ENCODE measurements around the gene BBS2. TPM values are rescaled to one million over a fixed set of nuclear protein-coding genes. Genes with fewer than 3 reads are reported as not detected.

BBS2 gene
- total RNA-seq, 4 donors from 2014 or later = 21.9 to 51.9 (median 37.5) TPM

DNA sequence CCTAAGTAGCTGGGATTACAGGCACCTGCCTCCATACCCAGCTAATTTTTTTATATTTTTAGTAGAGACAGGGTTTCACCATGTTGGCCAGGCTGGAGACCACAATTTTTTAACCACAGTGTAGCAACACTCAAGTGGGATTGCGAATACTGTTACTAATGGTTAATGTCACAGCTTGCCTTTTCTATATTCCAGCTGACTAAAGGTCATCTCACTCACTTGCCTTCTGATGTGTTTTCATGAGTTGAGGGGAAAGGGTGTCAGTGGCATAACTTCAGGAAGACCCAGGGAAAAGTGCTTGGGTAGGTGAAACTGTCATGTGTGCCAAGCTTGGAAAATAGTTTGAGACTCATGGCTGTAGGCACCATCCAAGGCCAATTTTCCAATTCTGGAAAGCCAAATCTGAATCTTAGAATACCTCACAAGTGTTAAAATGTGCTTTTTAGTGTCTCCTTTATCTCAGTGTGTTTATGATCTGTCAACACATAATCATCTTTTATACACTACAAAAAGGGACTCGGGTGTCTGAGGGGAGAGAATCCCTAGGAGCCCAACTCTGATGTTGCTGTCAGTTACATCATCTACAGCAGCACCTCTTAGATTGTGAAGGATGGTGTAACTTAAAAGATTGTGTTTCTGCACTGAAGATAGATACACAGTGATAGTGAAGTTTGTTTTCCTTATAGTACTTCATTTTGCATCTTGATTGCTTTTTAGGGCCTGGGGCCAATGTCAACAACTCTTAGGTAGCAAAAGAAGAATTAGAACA, 41.4 kb downstream of the BBS2 start:
- no peak for ATAC-seq (ENCODE audit: low FRiP score)
- DNase-seq (ENCODE audit: low spot score) = no peak
- TF ChIP-seq, protein P1, sequence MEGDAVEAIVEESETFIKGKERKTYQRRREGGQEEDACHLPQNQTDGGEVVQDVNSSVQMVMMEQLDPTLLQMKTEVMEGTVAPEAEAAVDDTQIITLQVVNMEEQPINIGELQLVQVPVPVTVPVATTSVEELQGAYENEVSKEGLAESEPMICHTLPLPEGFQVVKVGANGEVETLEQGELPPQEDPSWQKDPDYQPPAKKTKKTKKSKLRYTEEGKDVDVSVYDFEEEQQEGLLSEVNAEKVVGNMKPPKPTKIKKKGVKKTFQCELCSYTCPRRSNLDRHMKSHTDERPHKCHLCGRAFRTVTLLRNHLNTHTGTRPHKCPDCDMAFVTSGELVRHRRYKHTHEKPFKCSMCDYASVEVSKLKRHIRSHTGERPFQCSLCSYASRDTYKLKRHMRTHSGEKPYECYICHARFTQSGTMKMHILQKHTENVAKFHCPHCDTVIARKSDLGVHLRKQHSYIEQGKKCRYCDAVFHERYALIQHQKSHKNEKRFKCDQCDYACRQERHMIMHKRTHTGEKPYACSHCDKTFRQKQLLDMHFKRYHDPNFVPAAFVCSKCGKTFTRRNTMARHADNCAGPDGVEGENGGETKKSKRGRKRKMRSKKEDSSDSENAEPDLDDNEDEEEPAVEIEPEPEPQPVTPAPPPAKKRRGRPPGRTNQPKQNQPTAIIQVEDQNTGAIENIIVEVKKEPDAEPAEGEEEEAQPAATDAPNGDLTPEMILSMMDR (IDR thresholded peaks at IDR 0.05) = no peak

DNA sequence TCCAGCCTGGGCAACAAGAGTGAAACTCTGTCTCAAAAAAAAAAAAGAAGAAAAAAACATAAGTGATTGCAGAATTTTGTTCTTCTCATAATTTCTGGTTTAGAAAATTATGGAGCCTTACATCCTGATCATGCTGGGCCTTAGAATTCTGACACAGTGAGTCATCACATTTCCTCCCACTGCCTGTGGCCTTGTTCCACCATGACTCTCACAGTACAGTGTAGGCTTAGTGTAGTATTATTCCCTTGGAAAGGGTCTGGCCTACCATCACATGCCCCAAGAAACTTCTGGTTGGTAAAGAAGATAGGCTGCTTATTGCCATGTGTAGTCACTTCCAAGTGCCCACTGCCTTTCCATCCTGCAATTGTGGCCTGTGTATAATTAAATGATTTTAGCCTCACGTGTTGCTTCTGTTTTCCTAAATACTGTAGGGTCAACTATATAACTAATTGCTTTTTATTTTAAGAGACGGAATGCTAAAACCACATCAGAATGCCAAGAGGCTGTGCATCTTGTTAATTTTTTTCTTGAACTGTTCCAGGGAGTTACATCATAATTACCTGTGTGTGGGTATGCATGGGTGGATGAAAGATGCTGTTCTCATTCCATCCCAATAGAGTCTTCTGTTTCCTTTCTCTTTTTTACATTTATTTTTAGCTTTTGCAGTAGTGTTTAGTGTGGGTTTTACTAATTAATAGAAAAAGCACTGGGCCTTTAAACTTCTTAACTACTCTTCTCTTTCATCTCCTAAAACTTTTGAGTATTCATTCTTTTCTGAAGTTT, 42.5 kb downstream of the BBS2 start:
- DNase-seq (ENCODE audit: low spot score) (no peak), ATAC-seq (ENCODE audit: low FRiP score) (peak; percentile 95)
- TF ChIP-seq, protein P1 (IDR thresholded peaks at IDR 0.05) = no peak

DNA sequence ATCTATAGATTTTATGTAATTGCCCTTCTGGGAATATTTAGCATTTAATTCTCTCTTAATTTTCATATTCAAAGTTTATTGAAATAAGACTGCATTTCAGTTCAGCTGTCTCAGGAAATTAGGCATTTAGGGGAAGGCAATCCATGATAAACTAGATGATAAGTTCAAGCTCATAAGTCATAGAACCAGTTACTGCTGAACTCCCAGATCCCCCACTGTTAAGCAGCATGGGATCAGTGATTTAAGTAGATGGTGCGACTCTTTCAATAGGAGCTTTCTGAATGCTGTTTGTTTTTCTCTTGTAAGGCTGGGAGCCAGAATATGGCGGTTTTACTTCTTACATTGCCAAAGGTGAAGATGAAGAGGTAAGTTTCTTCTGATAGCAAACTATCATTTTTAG, 44.6 kb downstream of the BBS2 start:
- ATAC-seq (ENCODE audit: low FRiP score) (no peak), DNase-seq (ENCODE audit: low spot score) (no peak)
- TF ChIP-seq, protein P1 (IDR thresholded peaks at IDR 0.05) = no peak

DNA sequence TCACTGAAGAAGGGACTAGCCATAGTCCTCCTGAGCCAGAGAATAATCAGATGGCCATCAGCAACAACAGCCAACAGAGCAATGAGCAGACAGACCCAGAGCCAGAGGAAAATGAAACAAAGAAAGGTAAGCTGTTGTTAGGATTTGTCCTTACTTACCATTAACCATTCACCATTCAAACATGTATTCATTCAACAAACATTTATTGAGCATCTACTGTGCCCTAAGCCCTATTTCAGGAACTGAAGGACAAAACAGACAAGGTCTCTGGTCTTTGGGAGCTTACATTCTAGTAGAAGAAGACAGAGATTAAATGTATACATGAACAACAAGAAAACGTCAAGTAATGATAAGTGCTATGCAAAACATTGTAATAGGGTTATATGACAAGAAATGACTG, 49.2 kb downstream of the BBS2 start:
- ATAC-seq (ENCODE audit: low FRiP score) (no peak), DNase-seq (ENCODE audit: low spot score) (no peak)
- TF ChIP-seq, protein P1 (IDR thresholded peaks at IDR 0.05) = no peak

DNA sequence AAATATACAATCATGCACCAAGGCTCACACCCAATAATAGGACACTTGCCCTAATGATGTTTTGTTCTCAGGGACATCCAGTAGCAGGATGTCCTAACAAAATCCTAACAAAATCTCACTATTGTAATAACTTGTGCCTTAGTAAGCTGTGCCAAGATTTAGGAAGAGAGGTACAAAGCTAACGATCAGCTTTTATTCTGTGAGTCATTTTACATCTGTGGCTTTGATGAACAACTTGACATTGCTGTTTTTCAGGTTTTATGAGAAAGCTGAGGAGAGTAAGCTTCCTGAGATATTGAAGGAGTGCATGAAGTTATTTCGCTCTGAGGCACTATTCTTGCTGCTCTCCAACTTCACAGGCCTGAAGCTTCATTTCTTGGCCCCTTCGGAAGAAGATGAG, 49.6 kb downstream of the BBS2 start:
- TF ChIP-seq, protein P1 (IDR thresholded peaks at IDR 0.05) = no peak
- ATAC-seq (ENCODE audit: low FRiP score) = no peak
- DNase-seq (ENCODE audit: low spot score) = no peak

DNA sequence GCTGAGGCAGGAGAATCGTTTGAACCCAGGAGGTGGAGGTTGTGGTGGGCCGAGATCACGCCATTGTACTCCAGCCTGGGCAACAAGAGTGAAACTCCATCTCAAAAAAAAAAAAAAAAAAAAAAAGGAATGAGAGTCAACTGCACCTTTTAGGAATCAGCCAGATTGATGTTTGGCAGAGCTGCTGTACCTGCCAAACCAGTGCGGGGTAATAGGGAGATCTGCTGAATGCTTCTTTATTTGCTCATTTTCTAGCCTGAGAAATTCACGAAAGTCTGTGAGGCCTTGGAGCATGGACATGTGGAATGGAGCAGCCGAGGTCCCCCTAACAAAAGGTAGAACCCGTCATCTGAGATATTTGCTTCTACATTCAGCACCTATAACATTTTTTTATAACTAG, 50.1 kb downstream of the BBS2 start:
- TF ChIP-seq, protein P1 (IDR thresholded peaks at IDR 0.05) = no peak
- no peak for ATAC-seq (ENCODE audit: low FRiP score)
- DNase-seq (ENCODE audit: low spot score) = no peak
